Kidney (tissue), 14 donors: ENCODE measurements around the gene PTCD1. TPM values are rescaled to one million over a fixed set of nuclear protein-coding genes. Genes with fewer than 3 reads are reported as not detected.

Experiments used
- DNase-seq, 5 donors: peaks; one replicate each; pipeline ENCODE4 v3.0.0-alpha.2; 2013 to 2020
- FAIRE-seq: peaks from 2 replicates; lab custom pipeline; 2012; peaks lifted over from hg19 to GRCh38; lab: Jason Lieb, UNC
- H3K27ac ChIP-seq, 2 donors: one replicate each; pipeline ENCODE4 v1.7.0; 2013; ENCODE audit warnings: low read depth in 2 of 2, low read length in 2 of 2, inconsistent platforms in 1 of 2
- H3K27me3 ChIP-seq: one replicate; pipeline ENCODE4 v1.7.1; 2013; ENCODE audit warnings: low read length, inconsistent platforms; ENCODE audit not compliant: control insufficient read depth, insufficient read depth
- H3K36me3 ChIP-seq, 3 donors: one replicate each; pipeline versions ENCODE4 v1.7.0 to v1.7.1; 2013; ENCODE audit warnings: low read length in 3 of 3, control low read depth in 1 of 3, inconsistent platforms in 1 of 3; ENCODE audit not compliant: insufficient read depth in 3 of 3, control insufficient read depth in 2 of 3
- H3K4me1 ChIP-seq, 3 donors: one replicate each; pipeline versions ENCODE4 v1.7.0 to v1.7.1; 2013; ENCODE audit warnings: low read length in 3 of 3, inconsistent platforms in 1 of 3, low read depth in 1 of 3; ENCODE audit not compliant: control insufficient read depth in 2 of 3, insufficient read depth in 2 of 3
- H3K4me3 ChIP-seq, 3 donors: one replicate each; pipeline versions ENCODE4 v1.7.0 to v1.8.1; 2013; ENCODE audit warnings: low read length in 3 of 3, control low read depth in 1 of 3, inconsistent platforms in 1 of 3
- H3K9ac ChIP-seq, 3 donors: one replicate each; pipeline versions ENCODE4 v1.7.0 to v1.7.1; 2013; ENCODE audit warnings: low read length in 3 of 3, control low read depth in 1 of 3, inconsistent platforms in 1 of 3
- H3K9me3 ChIP-seq, 3 donors: one replicate each; pipeline versions ENCODE4 v1.7.0 to v1.7.1; 2013; ENCODE audit warnings: low read length in 3 of 3, control low read depth in 1 of 3, inconsistent platforms in 1 of 3; ENCODE audit not compliant: control insufficient read depth in 2 of 3, insufficient read depth in 1 of 3
- CTCF ChIP-seq: IDR thresholded peaks from 3 replicates; pipeline ENCODE4 v1.5.1; 2012; ENCODE audit warnings: mild to moderate bottlenecking, moderate library complexity, borderline replicate concordance; ENCODE audit not compliant: insufficient read depth; ENCODE audit errors: extremely low read depth
- intact Hi-C: fragments of 100-400 bp; cut with DNase I; formaldehyde crosslinking; loops from one replicate; pipeline ENCODE4 v1.11.1; 2022
- polyA plus RNA-seq: library from polyadenylated mRNA; stranded (reverse); fragments of 350-450 nt; fragmentation: Illumina TruSeq; extraction: RNeasy Lipid Tissue Mini Kit (QIAGEN cat#74804); gene quantifications from one replicate; pipeline ENCODE4 v1.2.3, GENCODE V29; 2014; ENCODE audit warnings: low read depth, low replicate concordance; ENCODE audit not compliant: insufficient read depth
- total RNA-seq: library from RNA; stranded (reverse); fragmentation: NEBNext Ultra II Directional; extraction: Animal tissue kit (Norgen Biotek cat#: 25700); gene quantifications from one replicate; pipeline ENCODE4 v1.2.1, GENCODE V29; 2021
- donor health status: control.
- donor health status: control.
- donor health status: control.
- donor health status: control.
- donor health status: control.
- donor health status: DM: yes; HTN: yes; CAD: no.
- donor health status: Normal renal cell carcinoma (clear cell type).

Gene PTCD1
- total and polyA plus RNA-seq, 2 donors from 2014 or later, result 2.9 to 5.4 TPM

GRCh38 chr7:99455874-99456273 is 17.3 kb upstream of the PTCD1 start:
- H3K4me3 ChIP-seq, result no peak overlapping the region
- no peaks in the 10 kb centered on the region for H3K4me1 ChIP-seq
- no peaks in the 10 kb centered on the region for H3K9me3 ChIP-seq
- FAIRE-seq (no peak), DNase-seq (no peak)
- H3K9ac ChIP-seq, result no peak overlapping the region
- no peaks in the 10 kb centered on the region for H3K27me3 ChIP-seq
- no peak for TF ChIP-seq CTCF
- peaks cover 2 to 34% (median 20%) of the 10 kb centered on the region in 3 donors for H3K36me3 ChIP-seq
- no peak overlapping the region for H3K27ac ChIP-seq
- intact Hi-C loops, result no loop called here

- FAIRE-seq, result no peak
- Histone ChIP-seq H3K27ac (no peak overlapping the region), H3K36me3 (peaks cover 2 to 35% (median 24%) of the 10 kb centered on the region in 3 donors), H3K27me3 (no peaks in the 10 kb centered on the region), H3K9me3 (no peaks in the 10 kb centered on the region), H3K9ac (no peak overlapping the region), H3K4me3 (no peak overlapping the region), H3K4me1 (no peaks in the 10 kb centered on the region)
- no peak for DNase-seq
- intact Hi-C loops, result no loop called here
- TF ChIP-seq CTCF, result no peak
These were observed 14.5 kb upstream of the PTCD1 start for GRCh38 chr7:99453105-99453504.

GRCh38 chr7:99452541-99452940 is 13.9 kb upstream of the PTCD1 start:
- H3K9me3 ChIP-seq, result no peaks in the 10 kb centered on the region
- H3K9ac ChIP-seq, result no peak overlapping the region
- no peak for TF ChIP-seq CTCF
- intact Hi-C loops, result no loop called here
- H3K27me3 ChIP-seq, result no peaks in the 10 kb centered on the region
- FAIRE-seq (no peak), DNase-seq (no peak)
- H3K4me3 ChIP-seq, result no peak overlapping the region
- H3K36me3 ChIP-seq, result peaks cover 2 to 31% (median 24%) of the 10 kb centered on the region in 3 donors
- H3K4me1 ChIP-seq, result no peaks in the 10 kb centered on the region
- H3K27ac ChIP-seq, result no peak overlapping the region

- intact Hi-C loops, result no loop called here
- no peaks in the 10 kb centered on the region for H3K9me3 ChIP-seq
- DNase-seq, result no peak
- no peak for FAIRE-seq
- TF ChIP-seq CTCF, result no peak
- no peaks in the 10 kb centered on the region for H3K4me1 ChIP-seq
- H3K4me3 ChIP-seq, result no peak overlapping the region
- no peak overlapping the region for H3K27ac ChIP-seq
- no peak overlapping the region for H3K9ac ChIP-seq
- H3K36me3 ChIP-seq, result peaks cover 2 to 25% (median 24%) of the 10 kb centered on the region in 3 donors
- H3K27me3 ChIP-seq, result no peaks in the 10 kb centered on the region
These were observed 13.3 kb upstream of the PTCD1 start for GRCh38 chr7:99451936-99452335.
